ENCODE measurements around the gene AMBRA1. TPM values are rescaled to one million over a fixed set of nuclear protein-coding genes. Genes with fewer than 3 reads are reported as not detected.

Gene AMBRA1
- total and polyA plus RNA-seq, 2 donors from 2014 or later, result 8.0 to 32.6 TPM

GRCh38 chr11:46348566-46349401 is 245.0 kb downstream of the AMBRA1 start:
- no peaks in the 10 kb centered on the region for H3K36me3 ChIP-seq (ENCODE audit: control insufficient read depth in 2 of 3, insufficient read depth in 3 of 3, low read length in 3 of 3)
- peak overlapping the region in 1 of 3 donors; percentile 86 for H3K9ac ChIP-seq (ENCODE audit: low read length in 3 of 3)
- no peak for FAIRE-seq

DNA sequence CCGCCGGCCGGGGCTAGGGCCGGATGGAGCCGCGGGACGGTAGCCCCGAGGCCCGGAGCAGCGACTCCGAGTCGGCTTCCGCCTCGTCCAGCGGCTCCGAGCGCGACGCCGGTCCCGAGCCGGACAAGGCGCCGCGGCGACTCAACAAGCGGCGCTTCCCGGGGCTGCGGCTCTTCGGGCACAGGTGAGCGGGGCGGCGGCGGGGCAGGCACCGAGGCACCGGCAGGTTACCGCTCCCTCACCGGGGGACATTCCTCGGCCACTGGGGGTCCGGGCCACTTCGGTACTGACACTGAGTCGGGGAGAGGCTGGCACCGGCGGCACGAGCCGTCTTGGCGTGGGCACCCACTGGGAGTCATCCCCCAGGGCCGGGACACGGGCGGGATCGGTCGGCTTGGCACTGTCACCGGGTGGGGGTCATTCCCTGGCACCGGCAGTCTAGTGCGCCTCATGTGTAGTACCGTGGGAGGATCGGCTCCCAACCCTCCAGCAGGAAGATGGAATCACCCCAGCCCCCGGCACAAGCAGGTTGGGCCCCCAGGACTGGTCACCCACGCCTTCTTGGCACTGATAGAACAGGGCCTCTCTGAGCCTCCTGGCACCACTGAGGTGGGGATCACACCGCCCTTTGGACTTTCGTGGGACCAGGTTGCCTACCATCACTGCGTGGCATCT is 246.0 kb downstream of the AMBRA1 start:
- intact Hi-C loops (cut with DNase I), result no loop called here
- peak overlapping the region; percentile 45 to 63 for H3K27ac ChIP-seq (ENCODE audit: low read depth in 2 of 2, low read length in 2 of 2)
- H3K4me1 ChIP-seq (ENCODE audit: control insufficient read depth in 2 of 3, insufficient read depth in 2 of 3, low read depth in 1 of 3, low read length in 3 of 3), result peaks cover 0 to 34% (median 12%) of the 10 kb centered on the region in 3 donors

More at GRCh38 chr11:46348566-46349401, 245.0 kb downstream of the AMBRA1 start:
- no peak for TF ChIP-seq CTCF (IDR thresholded peaks at IDR 0.05; ENCODE audit: borderline replicate concordance, extremely low read depth, insufficient read depth)
- Histone ChIP-seq H3K27ac (ENCODE audit: low read depth in 2 of 2, low read length in 2 of 2) (peak overlapping the region in 1 of 2 donors; percentile 63), H3K27me3 (ENCODE audit: control insufficient read depth, insufficient read depth, low read length) (no peaks in the 10 kb centered on the region), H3K4me1 (ENCODE audit: control insufficient read depth in 2 of 3, insufficient read depth in 2 of 3, low read depth in 1 of 3, low read length in 3 of 3) (peaks cover 0 to 34% (median 12%) of the 10 kb centered on the region in 3 donors), H3K9me3 (ENCODE audit: control insufficient read depth in 2 of 3, insufficient read depth in 1 of 3, low read length in 3 of 3) (no peaks in the 10 kb centered on the region), H3K4me3 (ENCODE audit: low read length in 3 of 3) (peak overlapping the region in 2 of 3 donors; percentile 71 to 91)
- DNase-seq, result peak in 1 of 5 donors; percentile 66
- intact Hi-C loops (cut with DNase I), result no loop called here

GRCh38 chr11:46346886-46347636 is 246.8 kb downstream of the AMBRA1 start, which contains the start of gene DGKZ:
Gene DGKZ, plus strand, starts transcription at chr11:46347463. Its CDS starts 197 bp downstream, at chr11:46347660.
- peak; percentile 86 to 95 (median 91) for DNase-seq
- Histone ChIP-seq H3K4me3 (ENCODE audit: low read length in 3 of 3) (peak within 1 kb of the TSS; percentile 45 to 91 (median 71)), H3K27ac (ENCODE audit: low read depth in 2 of 2, low read length in 2 of 2) (peak within 1 kb of the TSS; percentile 45 to 63), H3K9me3 (ENCODE audit: control insufficient read depth in 2 of 3, insufficient read depth in 1 of 3, low read length in 3 of 3) (no peaks in the 10 kb centered on the region), H3K4me1 (ENCODE audit: control insufficient read depth in 2 of 3, insufficient read depth in 2 of 3, low read depth in 1 of 3, low read length in 3 of 3) (peaks cover 0 to 35% (median 12%) of the 10 kb centered on the region in 3 donors), H3K9ac (ENCODE audit: low read length in 3 of 3) (peak within 1 kb of the TSS; percentile 23 to 86 (median 52)), H3K36me3 (ENCODE audit: control insufficient read depth in 2 of 3, insufficient read depth in 3 of 3, low read length in 3 of 3) (no peaks in the 10 kb centered on the region), H3K27me3 (ENCODE audit: control insufficient read depth, insufficient read depth, low read length) (no peaks in the 10 kb centered on the region)
- intact Hi-C loops (cut with DNase I), result no loop called here
- TF ChIP-seq CTCF (IDR thresholded peaks at IDR 0.05; ENCODE audit: borderline replicate concordance, extremely low read depth, insufficient read depth), result peak; percentile 94
- FAIRE-seq, result no peak

More for the DNA sequence above, 246.0 kb downstream of the AMBRA1 start:
- TF ChIP-seq CTCF (IDR thresholded peaks at IDR 0.05; ENCODE audit: borderline replicate concordance, extremely low read depth, insufficient read depth), result no peak
- H3K9ac ChIP-seq (ENCODE audit: low read length in 3 of 3), result peak overlapping the region; percentile 23 to 86 (median 52)
- H3K4me3 ChIP-seq (ENCODE audit: low read length in 3 of 3), result peak overlapping the region; percentile 45 to 91 (median 71)
- DNase-seq (peak in 2 of 5 donors; percentile 81 to 90), FAIRE-seq (no peak)
- H3K9me3 ChIP-seq (ENCODE audit: control insufficient read depth in 2 of 3, insufficient read depth in 1 of 3, low read length in 3 of 3), result no peaks in the 10 kb centered on the region
- no peaks in the 10 kb centered on the region for H3K36me3 ChIP-seq (ENCODE audit: control insufficient read depth in 2 of 3, insufficient read depth in 3 of 3, low read length in 3 of 3)
- H3K27me3 ChIP-seq (ENCODE audit: control insufficient read depth, insufficient read depth, low read length), result no peaks in the 10 kb centered on the region

Small RNA genes lying within 50 kb of the gene (microRNA-seq; reads per million reads assigned to microRNA genes)
- gene MIR3160-1, result not detected
- not detected for gene MIR3160-2
- gene MIR4688, result not detected

Other genes with a start within 250 kb of the AMBRA1 start
- 50.6 TPM for gene DGKZ, start 246.6 kb downstream of the AMBRA1 start, total RNA-seq
- 48.5 TPM for gene DGKZ, start 246.6 kb downstream of the AMBRA1 start, polyA plus RNA-seq (ENCODE audit: insufficient read depth, low read depth, low replicate concordance)
- 38.3 TPM for gene MDK, start 212.4 kb downstream of the AMBRA1 start, total RNA-seq
- gene MDK, start 212.4 kb downstream of the AMBRA1 start, polyA plus RNA-seq (ENCODE audit: insufficient read depth, low read depth, low replicate concordance), result 26.3 TPM
- gene CHRM4, start 202.2 kb downstream of the AMBRA1 start, total RNA-seq, result 0.16 TPM
- gene CHRM4, start 202.2 kb downstream of the AMBRA1 start, polyA plus RNA-seq (ENCODE audit: insufficient read depth, low read depth, low replicate concordance), result not detected
- 4.0 TPM for gene HARBI1, start 23.2 kb upstream of the AMBRA1 start, total RNA-seq
- gene HARBI1, start 23.2 kb upstream of the AMBRA1 start, polyA plus RNA-seq (ENCODE audit: insufficient read depth, low read depth, low replicate concordance), result 2.5 TPM
- gene ATG13, start 23.5 kb upstream of the AMBRA1 start, total RNA-seq, result 73.5 TPM
- gene ATG13, start 23.5 kb upstream of the AMBRA1 start, polyA plus RNA-seq (ENCODE audit: insufficient read depth, low read depth, low replicate concordance), result 40.1 TPM
- 137 TPM for gene ARHGAP1, start 106.6 kb upstream of the AMBRA1 start, total RNA-seq
- gene ARHGAP1, start 106.6 kb upstream of the AMBRA1 start, polyA plus RNA-seq (ENCODE audit: insufficient read depth, low read depth, low replicate concordance), result 35.5 TPM
- gene ZNF408, start 107.0 kb upstream of the AMBRA1 start, total RNA-seq, result 9.7 TPM
- 7.8 TPM for gene ZNF408, start 107.0 kb upstream of the AMBRA1 start, polyA plus RNA-seq (ENCODE audit: insufficient read depth, low read depth, low replicate concordance)
- not detected for gene F2, start 125.2 kb upstream of the AMBRA1 start, total RNA-seq
- gene F2, start 125.2 kb upstream of the AMBRA1 start, polyA plus RNA-seq (ENCODE audit: insufficient read depth, low read depth, low replicate concordance), result not detected